GM20431 (cell line): Measurements from ENCODE around the gene ANKRD61.
"Not testable (repeated sequence)": the region's sequence is repeated elsewhere in the genome, so short reads cannot be mapped to it uniquely, and the experiment has no call there.

Source experiments
- in situ Hi-C: fragments of 300-500 bp; cut with MseI, MboI; formaldehyde crosslinking; loops from one replicate; pipeline ENCODE4 v1.15.0; 2020; ENCODE audit warnings: low sequenced_read_pairs; ENCODE audit not compliant: unreplicated experiment

Gene ANKRD61

GRCh38 chr7:6030988-6031387 is at the start of gene ANKRD61:
Gene ANKRD61 (plus strand): TSS chr7:6031376. CDS start chr7:6031376, 0 bp downstream.
- in situ Hi-C loops: no loop called here

GRCh38 chr7:5987061-5987460 is 44.1 kb upstream of the ANKRD61 start:
- in situ Hi-C loops: not testable (repeated sequence)

GRCh38 chr7:5997210-5997808 is 33.9 kb upstream of the ANKRD61 start:
- in situ Hi-C loops: loop anchor here (10.0 kb wide), 1 partner anchor 327 kb away; no protein-coding TSS in a partner anchor

- in situ Hi-C loops: no loop called here
Observed at GRCh38 chr7:6007386-6007785, 23.8 kb upstream of the ANKRD61 start.

GRCh38 chr7:6007835-6008590 is 23.2 kb upstream of the ANKRD61 start:
- in situ Hi-C loops: not testable (repeated sequence)

GRCh38 chr7:6008668-6009611 is 22.2 kb upstream of the ANKRD61 start, which contains the start of the genes AIMP2 and PMS2:
Gene AIMP2 (plus strand): TSS chr7:6009272. CDS start chr7:6009364, 92 bp downstream.
Gene PMS2 (minus strand): TSS chr7:6009049. CDS start chr7:6009019, 30 bp downstream.
- in situ Hi-C loops: no loop called here

- in situ Hi-C loops: not testable (repeated sequence)
Observed at GRCh38 chr7:6010370-6010769, 20.8 kb upstream of the ANKRD61 start.

- in situ Hi-C loops: no loop called here
Observed at GRCh38 chr7:6011541-6011940, 19.6 kb upstream of the ANKRD61 start.

GRCh38 chr7:6012355-6013104 is 18.6 kb upstream of the ANKRD61 start:
- in situ Hi-C loops: no loop called here

GRCh38 chr7:6015917-6016652 is 15.1 kb upstream of the ANKRD61 start:
- in situ Hi-C loops: no loop called here

GRCh38 chr7:6016653-6016966 is 14.6 kb upstream of the ANKRD61 start:
- in situ Hi-C loops: no loop called here

GRCh38 chr7:6020371-6021286 is 10.5 kb upstream of the ANKRD61 start:
- in situ Hi-C loops: no loop called here

- in situ Hi-C loops: no loop called here
Observed at GRCh38 chr7:6022707-6023106, 8.5 kb upstream of the ANKRD61 start.

- in situ Hi-C loops: no loop called here
Observed at GRCh38 chr7:6023974-6024435, 7.2 kb upstream of the ANKRD61 start.

- in situ Hi-C loops: no loop called here
Observed at GRCh38 chr7:6026011-6026819, 5.0 kb upstream of the ANKRD61 start.

- in situ Hi-C loops: no loop called here
Observed at GRCh38 chr7:6026820-6027311, 4.3 kb upstream of the ANKRD61 start.

- in situ Hi-C loops: no loop called here
Observed at GRCh38 chr7:6027806-6028365, 3.3 kb upstream of the ANKRD61 start.
